Endothelial cell of umbilical vein (primary cell): ENCODE measurements around the gene HMGXB3. TPM values are rescaled to one million over a fixed set of nuclear protein-coding genes. Genes with fewer than 3 reads are reported as not detected.

Source experiments
- BruUV-seq: library from RNA; stranded (reverse); fragments of 400-500 nt; replicated peaks from 2 replicates; lab custom pipeline; 2021; lab: Mats Ljungman, UMichigan
- CTCF ChIA-PET: fragments of 300-600, 350-600 bp; sonication (Branson Sonifier 250); formaldehyde crosslinking; loops from one replicate; lab custom pipeline; 2021; ENCODE audit warnings: antibody characterized with exemption, inconsistent platforms; lab: Charles Lee
- POLR2A ChIA-PET: fragments of 300-600, 350-600 bp; sonication (Branson Sonifier 250); formaldehyde crosslinking; loops from one replicate; lab custom pipeline; 2021; ENCODE audit warnings: antibody characterized with exemption, inconsistent platforms; lab: Charles Lee
- DNase-seq: peaks from one replicate; pipeline ENCODE4 v3.0.0-alpha.2; 2011; ENCODE audit warnings: low read depth, low spot score
- FAIRE-seq: peaks from 2 replicates; lab custom pipeline; 2011; peaks lifted over from hg19 to GRCh38; lab: Jason Lieb, UNC
- H2AFZ ChIP-seq: 2 replicates; pipeline ENCODE4 v1.6.0; 2012; ENCODE audit warnings: low read depth, low read length, control low read depth, inconsistent platforms
- H3K27ac ChIP-seq: 2 replicates; pipeline ENCODE4 v1.5.1; 2011; ENCODE audit warnings: low read depth, mild to moderate bottlenecking, control low read depth, low read length, moderate library complexity; ENCODE audit not compliant: insufficient read depth
- H3K27me3 ChIP-seq, 2 experiments: 2 replicates each; pipeline versions ENCODE4 v1.6.0 to v1.6.1; 2011; ENCODE audit warnings: low read length in 2 of 2, mixed read lengths in 1 of 2; ENCODE audit not compliant: control insufficient read depth in 2 of 2, insufficient read depth in 2 of 2
- H3K36me3 ChIP-seq, 2 experiments: 2 replicates in 1 of 2; 3 replicates in 1 of 2; pipeline ENCODE4 v1.5.1; 2011; ENCODE audit warnings: low read length in 2 of 2, mild to moderate bottlenecking in 1 of 2, moderate library complexity in 1 of 2; ENCODE audit not compliant: control insufficient read depth in 2 of 2, insufficient read depth in 2 of 2; ENCODE audit errors: extremely low read depth in 1 of 2
- H3K4me1 ChIP-seq: 3 replicates; pipeline ENCODE4 v1.5.1; 2011; ENCODE audit warnings: mild to moderate bottlenecking, low read length; ENCODE audit not compliant: control insufficient read depth, insufficient read depth; ENCODE audit errors: extremely low read depth
- H3K4me2 ChIP-seq: 2 replicates; pipeline ENCODE4 v1.6.1; 2011; ENCODE audit warnings: low read length, control low read depth, mixed read lengths; ENCODE audit not compliant: insufficient read depth
- H3K4me3 ChIP-seq, 3 experiments: fragments of 200-600 bp in 1 of 3; sonication (generic), shearing (Covaris generic) in 1 of 3; replicated peaks in 1 of 3; 2 replicates each; pipeline ENCODE4 v1.5.1; 2011 to 2016; ENCODE audit warnings: control low read depth in 3 of 3, low read length in 3 of 3, mild to moderate bottlenecking in 2 of 3, inconsistent platforms in 1 of 3, low read depth in 1 of 3, moderate library complexity in 1 of 3; ENCODE audit not compliant: insufficient read depth in 1 of 3
- H3K79me2 ChIP-seq: 2 replicates; pipeline ENCODE4 v1.6.0; 2012; ENCODE audit warnings: low read length, inconsistent platforms; ENCODE audit not compliant: control insufficient read depth, insufficient read depth
- H3K9ac ChIP-seq: replicated peaks from 2 replicates; pipeline ENCODE3; 2011; ENCODE audit warnings: low read length, control low read depth; ENCODE audit not compliant: insufficient read depth; ENCODE audit errors: extremely low read depth
- H3K9me1 ChIP-seq: replicated peaks from 3 replicates; pipeline ENCODE4 v1.6.0; 2011; ENCODE audit warnings: mild to moderate bottlenecking, low read length; ENCODE audit not compliant: control insufficient read depth, insufficient read depth; ENCODE audit errors: extremely low read depth
- H3K9me3 ChIP-seq: replicated peaks from 2 replicates; pipeline ENCODE4 v1.5.1; 2012; ENCODE audit warnings: low read length, inconsistent platforms; ENCODE audit not compliant: control insufficient read depth, insufficient read depth
- H4K20me1 ChIP-seq: replicated peaks from 2 replicates; pipeline ENCODE3; 2011; ENCODE audit warnings: mild to moderate bottlenecking, low read length; ENCODE audit not compliant: control insufficient read depth, insufficient read depth; ENCODE audit errors: extremely low read depth
- EZH2 ChIP-seq: IDR thresholded peaks from 2 replicates; pipeline ENCODE4 v1.6.1; 2012; ENCODE audit warnings: borderline replicate concordance, low read depth, mild to moderate bottlenecking, moderate library complexity, low read length, inconsistent platforms; ENCODE audit not compliant: severe bottlenecking
- FOS ChIP-seq: IDR thresholded peaks from 2 replicates; pipeline ENCODE4 v1.6.1; 2011; ENCODE audit warnings: mild to moderate bottlenecking, low read length, moderate library complexity, borderline replicate concordance; ENCODE audit not compliant: insufficient read depth
- GATA2 ChIP-seq: IDR thresholded peaks from 2 replicates; pipeline ENCODE4 v1.7.0; 2011; ENCODE audit warnings: low read depth, mild to moderate bottlenecking, moderate library complexity, mixed read lengths, low read length; ENCODE audit not compliant: insufficient read length, insufficient read depth
- JUN ChIP-seq: IDR thresholded peaks from 2 replicates; pipeline ENCODE4 v1.6.1; 2011; ENCODE audit warnings: borderline replicate concordance, low read depth; ENCODE audit not compliant: insufficient read length, insufficient read depth
- MYC ChIP-seq: IDR thresholded peaks from one replicate; pipeline ENCODE4 v1.6.1; 2011; ENCODE audit warnings: mild to moderate bottlenecking, low read depth, low read length
- POLR2A ChIP-seq: IDR thresholded peaks from 2 replicates; pipeline ENCODE4 v1.6.1; 2012; ENCODE audit warnings: low read depth, mild to moderate bottlenecking, control low read depth, low read length
- POLR2AphosphoS5 ChIP-seq: IDR thresholded peaks from 2 replicates; pipeline ENCODE4 v1.6.1; 2012; ENCODE audit warnings: low read depth, mild to moderate bottlenecking, control low read depth, low read length, moderate library complexity; ENCODE audit not compliant: insufficient read depth
- dilution Hi-C: fragments of 300-500 bp; cut with MboI; formaldehyde crosslinking; loops from one replicate; pipeline ENCODE4 v1.15.0; 2019; ENCODE audit warnings: low sequenced_read_pairs; ENCODE audit not compliant: extremely low pct_ligation_motif_present
- intact Hi-C: fragments of 100-400 bp; cut with micrococcal nuclease; formaldehyde crosslinking; loops from one replicate; pipeline ENCODE4 v1.10.0; 2022
- polyA plus RNA-seq, 4 experiments: library from polyadenylated mRNA; depleted of rRNA in 3 of 4; stranded (reverse) in 3 of 4; unstranded in 1 of 4; fragments of >200 nt; gene quantifications; 2 replicates each; pipeline versions ENCODE4 v1.2.1 to v1.2.3, GENCODE V29; 2011 to 2012; ENCODE audit warnings: missing spikeins in 1 of 4
- total RNA-seq: library from RNA; stranded (reverse); gene quantifications from 2 replicates; pipeline ENCODE4 v1.2.3, GENCODE V29; 2021
- TF ChIP-seq, protein P1 (sequence below), 2 donors: IDR thresholded peaks; 1 replicate in 1 of 2; 2 replicates in 1 of 2; pipeline ENCODE4 v1.5.1; 2011; ENCODE audit warnings: low read length in 2 of 2, mild to moderate bottlenecking in 2 of 2, moderate library complexity in 2 of 2, control low read depth in 1 of 2, inconsistent platforms in 1 of 2, low read depth in 1 of 2; ENCODE audit not compliant: insufficient read depth in 1 of 2; ENCODE audit errors: extremely low read depth in 1 of 2
- TF ChIP-seq, protein P2 (sequence below): IDR thresholded peaks from 2 replicates; pipeline ENCODE4 v1.6.1; 2011; ENCODE audit not compliant: insufficient read depth, insufficient read length

HMGXB3 gene
- total and polyA plus RNA-seq, 2 donors (not counting 3 experiments of a cell fraction or from before 2014, with no cell fraction given), result 34.8 to 52.6 TPM

DNA sequence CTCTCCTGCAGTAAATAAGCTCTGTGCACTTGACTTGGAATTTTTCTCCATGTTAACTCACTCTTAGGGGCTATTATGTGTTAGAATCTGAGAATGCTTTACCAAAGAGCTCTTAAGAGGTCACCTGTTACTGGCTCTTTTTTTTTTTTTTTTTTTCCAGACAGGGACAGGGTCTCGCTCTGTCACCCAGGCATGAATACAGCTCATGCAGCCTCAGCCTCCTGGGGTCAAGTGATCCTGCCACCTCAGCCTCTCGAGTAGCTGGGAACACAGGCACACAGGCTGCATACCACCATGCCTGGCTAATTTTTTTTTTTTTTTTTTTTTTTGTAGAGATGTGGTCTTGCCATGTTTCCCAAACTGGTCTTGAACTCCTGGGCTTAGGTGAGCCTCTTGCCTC lies 22.1 kb downstream of the HMGXB3 start:
- no peak for DNase-seq
- TF ChIP-seq POLR2AphosphoS5 (no peak), FOS (no peak), GATA2 (no peak), JUN (no peak), MYC (no peak), EZH2 (no peak), POLR2A (no peak)
- TF ChIP-seq, protein P1, sequence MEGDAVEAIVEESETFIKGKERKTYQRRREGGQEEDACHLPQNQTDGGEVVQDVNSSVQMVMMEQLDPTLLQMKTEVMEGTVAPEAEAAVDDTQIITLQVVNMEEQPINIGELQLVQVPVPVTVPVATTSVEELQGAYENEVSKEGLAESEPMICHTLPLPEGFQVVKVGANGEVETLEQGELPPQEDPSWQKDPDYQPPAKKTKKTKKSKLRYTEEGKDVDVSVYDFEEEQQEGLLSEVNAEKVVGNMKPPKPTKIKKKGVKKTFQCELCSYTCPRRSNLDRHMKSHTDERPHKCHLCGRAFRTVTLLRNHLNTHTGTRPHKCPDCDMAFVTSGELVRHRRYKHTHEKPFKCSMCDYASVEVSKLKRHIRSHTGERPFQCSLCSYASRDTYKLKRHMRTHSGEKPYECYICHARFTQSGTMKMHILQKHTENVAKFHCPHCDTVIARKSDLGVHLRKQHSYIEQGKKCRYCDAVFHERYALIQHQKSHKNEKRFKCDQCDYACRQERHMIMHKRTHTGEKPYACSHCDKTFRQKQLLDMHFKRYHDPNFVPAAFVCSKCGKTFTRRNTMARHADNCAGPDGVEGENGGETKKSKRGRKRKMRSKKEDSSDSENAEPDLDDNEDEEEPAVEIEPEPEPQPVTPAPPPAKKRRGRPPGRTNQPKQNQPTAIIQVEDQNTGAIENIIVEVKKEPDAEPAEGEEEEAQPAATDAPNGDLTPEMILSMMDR (IDR thresholded peaks at IDR 0.05; ENCODE audit: extremely low read depth in 1 of 2, insufficient read depth in 1 of 2, low read depth in 1 of 2, low read length in 2 of 2), result no peak
- TF ChIP-seq, protein P2, sequence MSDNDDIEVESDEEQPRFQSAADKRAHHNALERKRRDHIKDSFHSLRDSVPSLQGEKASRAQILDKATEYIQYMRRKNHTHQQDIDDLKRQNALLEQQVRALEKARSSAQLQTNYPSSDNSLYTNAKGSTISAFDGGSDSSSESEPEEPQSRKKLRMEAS, result no peak
- Histone ChIP-seq H3K9me1 (no peaks in the 10 kb centered on the region), H3K9me3 (no peaks in the 10 kb centered on the region), H3K27me3 (no peaks in the 10 kb centered on the region), H3K27ac (peak overlapping the region; percentile 92), H3K36me3 (peaks cover 18 to 21% of the 10 kb centered on the region in 2 experiments), H3K4me1 (peaks cover 38% of the 10 kb centered on the region), H3K4me2 (peak overlapping the region; percentile 90), H3K9ac (peak overlapping the region; percentile 87), H3K4me3 (peak overlapping the region in 1 of 3 experiments; percentile 29), H4K20me1 (no peaks in the 10 kb centered on the region), H3K79me2 (peaks cover 4% of the 10 kb centered on the region), H2AFZ (no peak overlapping the region)
- no TSS peak for BruUV-seq
- no peak for FAIRE-seq
- intact Hi-C loops, result loop anchor here (1.0 kb wide), 3 partner anchors 21 to 28 kb away; no protein-coding TSS in a partner anchor
- ChIA-PET POLR2A (interaction anchor here (0.9 to 1.5 kb wide), 6 partner anchors 8 to 116 kb away, joined by 3 to 14 read pairs (median 4); partner anchors contain the start of genes HMGXB3 and TIGD6), CTCF (interaction anchor here (0.6 to 2.8 kb wide), 12 partner anchors 11 to 461 kb away, joined by 3 to 16 read pairs (median 7); partner anchors contain the start of genes HMGXB3 and TIGD6)
- dilution Hi-C loops, result no loop called here
